Hypothalamus (tissue), 51 donors: Measurements from ENCODE around the gene BMP3.

Source experiments
- DNase-seq, 51 donors: peaks; one replicate each; lab custom pipeline; 2025; lab: John Stamatoyannopoulos, UW

Gene BMP3

DNA sequence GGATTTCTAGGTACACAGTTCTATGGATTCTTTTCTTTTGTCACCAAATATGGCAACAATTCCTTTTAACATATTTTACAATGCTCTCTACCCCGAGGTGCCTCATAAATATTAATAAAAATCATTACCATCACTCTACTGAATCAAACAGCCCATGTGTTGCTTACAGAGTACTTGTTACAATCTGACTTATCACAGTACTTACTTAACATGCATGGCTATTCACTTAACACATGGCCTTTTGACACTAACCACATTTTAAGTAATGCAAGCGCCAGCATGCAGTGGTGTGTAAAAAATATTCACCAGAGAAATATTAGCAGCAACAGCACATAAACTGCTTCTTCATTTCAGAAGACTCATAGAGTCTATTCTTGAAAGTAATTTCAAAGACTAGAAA is 64.9 kb downstream of the BMP3 start:
- DNase-seq = no peak

DNA sequence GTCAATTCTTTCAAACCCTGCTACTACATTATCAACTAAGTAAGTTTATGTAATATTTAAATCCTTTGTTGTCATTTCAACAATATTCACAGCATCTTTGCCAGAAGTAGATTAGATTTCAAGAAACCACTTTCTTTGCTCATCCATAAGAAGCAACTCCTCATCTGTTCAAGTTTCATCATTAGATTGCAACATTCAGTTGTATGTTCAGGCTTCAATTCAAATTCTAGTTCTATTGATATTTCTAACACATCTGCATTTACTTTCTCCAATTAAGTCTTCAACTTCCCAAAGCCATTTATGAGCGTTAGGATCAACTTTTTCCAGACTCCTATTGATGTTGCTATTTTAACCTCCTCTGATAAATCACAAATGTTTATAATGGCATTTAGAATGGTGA is 66.1 kb downstream of the BMP3 start:
- DNase-seq = no peak

DNA sequence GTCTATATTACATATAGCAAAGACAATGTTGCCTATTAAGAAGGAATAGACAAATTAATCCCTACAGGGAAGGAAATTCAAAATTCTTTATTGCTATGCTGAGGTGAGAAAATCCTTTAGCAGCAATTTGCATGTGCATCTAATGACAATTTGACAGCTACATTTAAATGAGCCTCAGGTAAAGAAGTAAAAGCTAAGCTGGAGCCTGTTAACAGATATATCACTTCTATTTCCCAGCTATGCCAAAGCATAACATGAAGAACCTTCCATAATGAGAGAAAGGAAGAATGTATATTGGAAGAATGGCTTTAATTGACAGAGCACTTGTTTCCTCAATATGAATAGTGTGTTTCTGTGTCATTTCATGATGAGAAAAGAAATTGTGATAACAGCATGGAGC is 71.6 kb downstream of the BMP3 start:
- no peak for DNase-seq

DNA sequence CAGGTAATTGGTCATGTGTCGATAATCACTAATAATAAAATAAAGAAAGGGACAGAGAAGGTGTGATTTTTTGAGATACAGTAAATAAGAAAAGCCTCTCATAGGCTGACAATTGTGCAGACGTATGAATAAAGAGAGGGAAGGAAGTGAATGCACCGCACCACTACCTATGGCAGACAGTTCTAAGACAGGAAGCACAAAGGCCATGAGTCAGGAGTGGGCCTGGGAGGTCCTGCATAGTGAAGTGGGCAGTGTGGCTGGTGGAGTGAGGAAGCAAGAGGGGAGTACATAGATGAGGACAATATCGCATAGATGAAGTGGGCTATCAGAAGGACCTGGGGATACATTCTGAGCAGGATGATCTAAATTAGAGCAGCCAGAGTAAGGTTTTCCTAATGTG is 75.6 kb downstream of the BMP3 start:
- DNase-seq = no peak
